GM19025 (cell line): ENCODE measurements around the gene IGSF9.

ENCODE experiments used
- ATAC-seq: cut with Tn5 transposase; IDR thresholded peaks from one replicate; pipeline ENCODE4 v1.9.1; 2021; ENCODE audit warnings: mild to moderate bottlenecking, low read depth, moderate library complexity; ENCODE audit not compliant: unreplicated experiment

IGSF9 gene

DNA sequence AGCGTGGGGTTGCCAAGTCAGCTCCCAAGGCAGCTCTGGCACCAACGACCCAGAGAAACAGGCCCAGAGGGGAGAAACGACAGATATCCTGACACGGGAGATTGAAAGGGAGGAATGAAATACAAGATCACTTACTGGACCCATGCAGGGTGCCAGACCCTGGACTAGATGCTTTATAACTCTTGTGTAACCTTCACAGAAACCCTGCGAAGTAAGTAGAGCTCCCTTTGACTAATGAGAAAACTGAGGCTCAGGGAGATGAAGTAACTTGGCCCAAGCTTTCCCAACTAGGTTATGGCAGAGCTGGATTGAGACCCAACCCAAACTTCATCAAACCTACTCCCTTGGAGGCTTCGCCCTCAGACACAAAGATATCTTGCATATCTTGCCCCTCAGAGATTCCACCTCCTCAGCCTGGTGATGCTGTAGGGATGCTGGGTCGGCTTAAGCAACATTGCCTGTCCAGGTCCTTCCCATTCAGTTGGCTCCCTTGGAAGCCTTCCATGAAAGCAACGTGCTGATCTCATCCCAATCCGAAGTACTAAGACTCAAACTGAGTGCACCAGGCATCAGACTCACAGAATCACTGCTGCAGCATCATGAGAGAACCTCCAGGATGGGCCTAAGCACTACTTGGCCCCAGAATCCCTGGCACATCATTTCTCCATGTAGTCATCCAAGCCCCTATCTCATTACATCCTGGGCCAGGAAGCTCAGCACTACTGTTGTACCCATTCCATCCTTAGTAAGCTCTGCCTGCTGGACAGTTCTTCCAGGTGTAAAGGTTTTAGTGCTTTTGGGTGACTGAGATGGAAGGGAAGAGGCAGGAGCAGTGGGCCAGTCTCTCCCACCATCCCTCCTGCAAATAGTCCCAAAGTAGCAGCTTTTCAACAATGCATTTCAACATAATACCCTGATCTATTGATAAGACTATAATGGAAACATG lies 1.1 kb upstream of the IGSF9 start:
- no peak for ATAC-seq

DNA sequence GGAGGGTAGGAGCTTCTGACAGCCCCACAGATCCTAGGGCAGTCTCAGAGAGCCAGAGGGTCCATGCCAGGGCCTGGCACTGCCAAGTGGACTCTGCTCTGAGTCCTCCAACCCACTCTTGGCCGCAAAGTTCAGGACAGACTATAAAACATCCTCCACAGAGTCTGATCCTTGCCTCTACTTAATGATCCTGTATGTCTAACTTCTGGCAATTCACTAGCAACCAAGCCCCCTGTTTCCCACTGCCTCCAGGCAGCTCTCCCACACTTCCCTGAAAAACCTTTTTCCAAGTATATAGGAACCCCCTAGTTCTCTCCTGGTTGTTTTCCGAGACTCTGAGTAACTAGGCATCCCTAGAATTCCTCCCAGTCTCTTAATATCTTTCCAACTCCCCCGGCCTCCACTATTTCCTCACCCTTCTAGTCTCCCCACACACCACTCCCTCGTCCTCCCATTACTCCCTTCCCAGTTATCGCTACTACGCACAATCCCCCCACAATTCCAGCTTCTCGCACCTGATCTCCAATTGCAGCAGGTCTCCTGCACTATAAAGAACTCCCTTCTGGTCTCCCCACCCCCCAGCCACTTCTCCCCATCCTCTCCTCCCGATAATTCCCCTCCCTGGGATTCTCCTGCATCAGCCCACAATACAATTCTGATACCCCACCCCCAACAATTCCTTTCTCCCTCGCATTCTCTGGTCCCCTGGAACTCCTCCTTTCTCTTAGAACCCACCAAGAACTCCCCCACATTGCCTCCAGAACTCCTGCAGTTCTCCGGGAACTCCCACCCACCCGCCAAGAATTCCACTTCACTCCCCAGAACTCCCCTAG lies 574 bp downstream of the IGSF9 start:
- ATAC-seq = no peak

DNA sequence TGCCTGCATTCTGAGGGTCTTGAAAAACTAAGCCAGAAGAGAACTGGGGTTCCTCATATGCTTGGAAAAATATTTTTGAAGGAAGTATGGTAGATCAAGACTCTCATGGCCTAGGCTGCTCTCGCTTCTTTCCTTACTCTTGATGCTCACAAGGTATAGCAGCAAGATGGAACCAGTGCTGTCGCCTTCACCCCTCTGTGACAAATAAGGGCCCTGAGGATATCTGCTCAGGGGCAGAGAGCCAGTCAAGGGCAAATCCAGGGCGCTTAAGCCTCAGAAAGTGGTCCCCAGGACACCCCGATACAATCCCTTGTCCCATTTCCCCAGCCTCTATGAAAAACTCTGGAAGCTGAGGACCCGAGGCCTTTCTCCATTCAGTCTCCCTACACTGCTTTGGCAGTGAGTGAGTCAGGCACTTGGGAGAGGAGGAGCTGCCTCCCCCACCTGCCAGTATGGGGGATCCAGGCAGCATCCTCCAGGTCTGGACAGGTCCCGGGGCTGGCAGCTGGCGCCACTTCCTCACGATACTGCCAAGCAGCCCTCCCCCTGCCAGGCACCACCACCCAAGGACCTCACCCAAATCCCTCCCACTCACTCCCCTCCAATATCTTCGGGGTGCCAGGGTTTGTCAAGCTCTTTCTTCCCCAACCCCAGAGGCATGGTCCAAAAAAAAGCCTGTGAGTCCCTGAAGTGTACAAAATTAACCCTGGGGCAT lies 1.3 kb downstream of the IGSF9 start:
- no peak for ATAC-seq

DNA sequence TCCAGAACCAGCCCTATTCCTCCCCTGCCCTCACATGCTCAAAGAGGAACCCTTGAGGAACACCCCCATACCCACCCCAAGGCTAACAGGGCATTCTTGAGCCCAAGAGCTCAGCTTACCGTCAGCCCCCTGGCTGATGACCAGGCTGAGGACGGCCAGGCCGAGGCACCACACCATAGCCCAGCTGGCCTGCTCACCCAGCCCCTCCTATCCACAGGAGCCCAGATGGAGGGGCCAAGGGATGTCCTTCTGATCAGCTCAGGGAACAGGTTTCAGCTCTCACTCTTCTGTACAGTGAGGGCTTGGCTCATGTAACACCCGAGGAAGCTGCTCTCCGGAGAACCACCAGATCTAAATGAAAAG lies 2.2 kb downstream of the IGSF9 start:
- no peak for ATAC-seq

DNA sequence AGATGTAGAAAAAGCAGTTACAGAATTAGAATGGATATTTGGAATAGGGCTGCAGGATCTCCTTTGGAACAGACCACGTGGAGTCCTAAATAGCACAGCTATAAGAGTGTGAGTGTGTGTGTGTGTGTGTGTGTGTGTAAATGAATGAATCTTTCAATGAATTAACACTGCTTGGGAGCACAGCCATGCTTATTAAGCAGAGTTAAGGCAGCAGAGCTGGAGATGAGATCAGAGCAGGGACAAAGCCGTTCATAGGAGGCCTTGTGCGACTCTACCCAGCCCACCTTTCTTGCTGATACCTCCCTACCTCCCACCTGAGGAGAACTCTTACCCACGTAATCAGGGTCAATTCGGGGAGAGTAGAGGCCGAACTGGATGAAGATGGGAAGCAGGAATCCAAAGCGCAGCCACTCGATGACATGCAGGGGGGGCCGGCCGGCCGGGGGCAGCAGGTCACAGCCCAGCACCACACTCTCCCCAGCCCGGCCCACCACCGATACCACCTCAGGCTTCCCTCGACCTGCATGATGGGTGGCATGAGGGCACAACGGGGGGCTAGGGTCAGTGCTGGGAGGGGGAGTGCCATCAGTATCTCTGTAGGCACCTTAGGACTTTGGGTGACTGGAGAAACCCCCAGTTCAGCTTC lies 2.7 kb downstream of the IGSF9 start:
- no peak for ATAC-seq

DNA sequence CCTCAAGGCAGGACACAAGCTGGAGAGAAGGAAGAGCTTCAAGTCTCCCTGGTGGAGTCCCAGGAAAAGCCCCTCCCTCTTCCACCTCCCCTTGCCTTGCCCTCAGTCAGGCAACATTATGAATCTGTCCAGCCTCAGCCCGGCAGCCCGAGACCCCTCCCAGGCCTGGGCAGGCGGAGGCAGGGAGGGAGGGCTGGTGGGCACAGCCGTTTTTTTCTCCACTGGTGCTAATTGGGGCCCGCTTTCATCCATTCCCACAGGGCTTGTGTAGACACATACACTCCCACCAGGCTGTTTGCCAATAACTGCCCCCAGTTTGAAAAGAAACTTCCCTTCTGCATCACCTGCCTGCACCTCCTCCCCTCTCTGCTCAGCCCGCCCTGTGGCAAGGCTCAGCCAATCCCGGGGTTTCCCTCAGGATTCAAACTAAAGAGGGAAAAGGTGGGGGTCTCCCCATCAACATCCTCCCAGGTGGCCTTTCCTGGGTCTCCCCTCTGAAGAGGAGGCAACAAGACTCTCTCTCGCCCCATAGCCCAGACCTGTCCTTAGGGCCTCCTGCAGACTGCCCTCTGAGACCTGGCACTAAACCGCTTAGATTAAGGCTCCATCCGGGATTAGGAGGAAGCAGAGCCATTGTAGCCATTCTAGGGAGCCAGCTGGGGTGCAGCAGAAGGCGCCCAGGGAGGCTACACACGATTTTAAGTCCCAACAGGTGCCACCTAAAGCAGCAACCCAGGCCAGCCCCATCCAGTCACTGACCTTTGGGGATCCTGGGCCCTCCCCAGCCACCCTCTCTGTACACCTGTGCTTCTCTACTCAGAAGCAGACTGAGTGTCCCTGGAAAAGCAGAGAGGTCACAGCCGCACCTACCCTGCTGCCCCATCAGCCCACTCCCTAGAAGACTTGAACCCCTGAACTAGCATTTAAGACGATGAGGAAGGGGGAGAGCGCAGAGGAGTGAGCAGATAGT lies 3.5 kb downstream of the IGSF9 start:
- ATAC-seq = no peak

DNA sequence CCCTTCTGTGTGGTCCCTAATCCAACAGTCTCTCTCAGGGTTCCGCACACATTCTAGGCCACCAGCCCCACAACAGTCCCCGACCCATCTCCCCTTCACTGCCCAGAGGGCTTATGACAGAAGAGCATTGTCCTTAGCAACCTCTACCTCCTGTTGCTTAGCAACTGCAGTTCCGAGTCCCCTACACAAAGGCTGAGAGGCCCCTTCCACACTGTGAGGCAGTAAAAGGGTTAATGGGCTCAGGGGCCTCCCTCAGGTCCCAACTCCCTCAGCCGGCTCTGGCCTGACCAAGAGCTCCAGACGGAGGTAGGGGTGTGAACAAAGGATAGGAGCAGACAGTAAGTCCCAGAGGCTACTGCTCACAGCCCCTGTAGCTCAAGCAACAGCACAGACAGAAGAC lies 4.3 kb downstream of the IGSF9 start:
- ATAC-seq = no peak

DNA sequence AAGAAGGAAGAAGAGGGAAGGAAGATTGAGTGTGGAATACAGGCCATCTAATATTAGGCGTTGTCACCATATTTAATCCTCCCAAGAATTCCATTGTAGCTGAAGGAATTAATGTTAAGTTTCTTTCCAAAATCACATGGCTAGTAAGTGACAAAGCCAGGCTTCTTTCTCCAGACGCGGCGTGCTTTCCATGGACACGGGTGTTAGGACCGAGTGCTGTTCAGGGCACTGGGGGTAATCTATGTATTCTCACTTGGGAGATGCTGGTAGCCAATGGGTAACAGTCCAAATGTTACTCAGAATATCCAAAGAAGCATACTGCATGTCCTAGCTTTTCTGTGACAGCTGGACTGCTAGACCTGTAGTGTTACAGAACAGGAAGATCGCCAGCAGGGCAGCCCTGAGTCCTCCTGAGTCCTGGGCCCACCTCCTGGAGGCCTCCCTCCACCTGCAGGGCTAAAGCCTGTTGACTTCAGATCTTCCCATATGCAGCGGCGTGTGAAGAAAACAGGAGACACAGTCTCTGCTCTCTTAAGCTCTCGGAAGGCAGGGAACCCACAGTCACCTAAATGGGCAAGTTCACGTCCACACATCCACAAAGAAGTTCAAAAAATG lies 5.3 kb downstream of the IGSF9 start:
- no peak for ATAC-seq

DNA sequence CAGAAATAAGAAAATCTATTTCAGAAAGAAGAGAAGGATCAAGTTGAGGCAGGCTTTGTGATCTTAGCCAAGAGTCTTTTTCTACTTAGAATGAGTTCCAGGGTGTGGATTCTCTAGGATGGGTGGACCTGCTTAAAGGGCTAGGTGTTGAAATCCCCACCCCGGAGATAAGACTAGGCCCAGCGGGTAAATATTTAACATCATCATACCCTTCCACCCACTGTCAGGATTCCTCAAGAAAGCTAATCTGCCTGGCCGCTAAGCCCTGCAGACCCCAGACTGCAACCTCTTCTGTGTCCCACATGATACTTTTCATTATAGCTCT lies 5.8 kb downstream of the IGSF9 start:
- no peak for ATAC-seq

DNA sequence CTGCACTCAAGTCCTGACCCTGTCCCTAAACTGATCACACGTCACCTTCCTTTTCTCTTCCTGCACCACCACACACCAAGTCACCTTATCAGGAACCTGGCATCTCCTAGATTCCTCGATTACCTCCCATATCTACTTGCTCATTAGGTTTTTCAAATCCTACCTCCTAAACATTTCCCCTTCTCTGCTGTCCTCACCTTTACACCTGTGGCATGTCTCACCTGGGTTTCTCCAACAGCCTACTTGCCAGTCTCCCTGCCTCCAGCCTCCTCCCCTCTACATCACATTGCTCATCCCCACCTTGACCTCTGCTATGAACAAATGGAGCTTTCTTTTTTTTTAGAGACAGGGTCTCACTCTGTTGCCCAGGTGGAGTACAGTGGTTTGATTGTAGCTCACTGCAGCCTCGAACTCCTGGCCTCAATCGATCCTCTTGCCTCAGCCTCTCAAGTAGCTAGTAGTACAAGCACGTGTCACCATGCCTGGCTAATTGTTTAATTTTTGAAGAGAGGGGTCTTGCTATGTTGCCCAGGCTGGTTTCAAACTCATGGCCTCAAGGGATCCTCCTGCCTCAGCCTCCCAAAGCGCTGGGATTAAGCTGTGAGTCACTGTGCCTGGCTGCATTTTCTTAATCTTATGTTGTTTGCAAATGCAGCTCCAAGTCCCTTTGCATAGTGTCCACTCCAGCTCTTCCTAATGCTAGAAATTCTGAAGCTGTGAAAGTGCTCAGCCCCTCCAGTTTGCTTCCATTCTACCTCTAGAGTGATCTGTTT lies 6.3 kb downstream of the IGSF9 start:
- ATAC-seq = no peak

DNA sequence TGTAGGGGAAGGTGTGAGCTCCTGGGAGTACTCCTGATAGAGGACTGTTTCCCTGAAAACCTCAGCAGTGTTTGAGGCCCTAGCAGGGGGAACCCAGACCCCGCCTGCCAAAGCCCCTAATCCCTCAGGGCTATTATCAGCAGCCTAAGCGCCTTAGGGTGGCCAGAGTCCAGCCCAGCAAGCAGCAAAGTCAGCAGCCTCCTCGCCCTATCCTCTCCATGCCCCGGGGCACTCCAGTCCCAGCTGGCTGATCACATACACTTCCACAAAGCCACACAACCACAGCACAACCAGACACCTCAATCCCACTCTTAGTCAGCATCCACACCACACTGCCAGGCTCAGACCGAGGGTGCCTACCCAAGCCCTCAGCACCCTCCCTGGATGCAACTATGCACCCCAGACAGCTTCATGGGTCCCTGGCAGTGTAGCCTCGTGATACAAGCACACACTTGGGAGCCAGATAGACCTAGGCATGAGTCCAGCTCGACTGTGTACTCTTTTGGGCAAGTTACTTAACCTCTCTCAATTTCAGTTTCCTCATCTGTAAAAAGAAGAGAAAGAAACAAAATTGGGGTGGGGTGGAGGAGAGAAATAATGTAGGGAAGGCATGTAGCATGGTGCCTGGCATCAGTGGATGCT lies 7.1 kb downstream of the IGSF9 start:
- no peak for ATAC-seq

DNA sequence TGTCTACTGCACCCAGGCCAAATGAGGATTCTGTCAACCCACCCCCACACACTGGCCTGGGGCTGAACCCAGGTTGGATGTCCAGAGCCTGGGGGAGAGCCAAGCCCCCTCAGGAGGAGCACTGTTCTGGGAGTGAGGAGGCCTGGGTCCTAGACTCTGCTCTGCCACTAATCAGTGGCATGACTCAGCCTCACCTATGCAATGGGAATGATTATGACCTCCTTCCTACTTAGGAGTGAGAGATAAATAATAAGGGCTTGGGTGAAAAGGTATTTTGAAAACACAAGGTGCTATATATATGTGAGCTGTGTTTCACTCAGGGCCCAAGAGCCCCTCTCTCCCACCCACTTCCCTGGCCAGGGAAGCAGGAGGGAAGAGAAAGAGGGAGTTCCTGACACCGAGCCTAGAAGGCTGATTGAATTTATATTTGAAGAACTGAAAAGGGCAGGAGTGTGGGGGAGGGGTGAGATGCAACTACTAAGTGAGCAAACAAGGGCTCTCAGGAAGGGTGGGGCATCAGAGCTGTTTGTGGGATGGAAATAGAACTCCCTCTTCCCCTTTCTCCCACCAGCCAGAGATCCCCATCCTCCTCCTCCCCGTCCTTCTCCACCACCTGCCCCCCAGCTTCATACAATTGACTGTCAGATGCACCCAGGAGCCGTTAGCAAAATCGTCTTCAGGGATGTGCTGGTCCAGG lies 8.2 kb downstream of the IGSF9 start:
- ATAC-seq = no peak

DNA sequence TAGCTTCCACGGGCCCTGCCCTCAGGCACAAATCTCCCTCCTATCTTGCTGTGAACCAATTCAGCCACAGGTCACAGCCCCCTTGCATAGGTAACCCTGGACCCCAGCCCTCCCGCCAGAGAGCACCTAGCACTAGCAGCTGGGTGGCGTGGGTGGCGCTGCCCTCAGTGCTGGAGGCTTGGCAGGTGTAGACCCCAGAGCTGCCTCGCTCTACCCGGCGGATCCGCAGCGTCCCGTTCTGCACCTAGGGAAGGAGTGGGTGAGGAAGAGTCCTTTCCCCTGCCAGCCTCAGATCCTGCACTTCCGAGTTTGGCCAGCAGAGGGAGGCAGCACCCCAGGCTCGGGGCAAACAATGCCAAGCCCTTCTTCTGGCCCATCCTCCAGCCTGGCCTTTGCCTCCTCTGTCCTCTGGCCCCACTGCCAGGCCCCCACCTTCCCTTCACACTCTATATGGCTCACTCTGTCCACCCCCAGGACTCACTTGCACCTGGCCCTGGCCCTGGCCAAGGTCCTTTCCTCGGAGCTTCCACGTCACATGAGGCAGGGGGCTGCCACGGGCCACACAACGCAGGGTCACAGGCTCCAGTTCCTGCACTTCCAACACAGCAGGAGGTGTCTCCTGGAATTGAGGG lies 9.0 kb downstream of the IGSF9 start:
- no peak for ATAC-seq

DNA sequence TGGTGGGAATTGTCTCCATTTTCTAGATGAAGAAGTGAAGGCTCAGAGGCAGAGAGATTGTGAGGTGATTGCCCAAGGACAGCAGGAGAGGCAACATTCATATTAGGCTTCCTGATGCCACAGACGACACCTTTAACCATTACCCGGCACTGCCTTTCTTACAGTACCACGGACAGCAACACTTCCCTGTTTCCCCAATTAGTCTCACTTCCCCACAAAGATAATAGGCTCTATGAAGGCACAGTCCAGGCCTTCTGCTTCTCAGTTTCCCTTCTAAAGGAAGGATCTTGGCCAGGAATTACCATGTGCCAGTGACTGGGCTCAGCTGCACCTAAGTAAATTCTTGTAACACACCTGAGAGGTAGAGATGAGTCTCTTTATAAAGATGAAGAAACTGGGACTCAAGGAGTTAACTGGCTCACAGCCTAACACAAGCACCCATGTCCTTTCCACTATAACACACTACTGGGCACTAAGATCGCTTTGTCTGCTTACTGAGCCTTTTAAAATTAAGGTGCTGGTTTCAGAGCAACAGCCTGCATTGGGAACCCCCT lies 9.6 kb downstream of the IGSF9 start:
- ATAC-seq = no peak

DNA sequence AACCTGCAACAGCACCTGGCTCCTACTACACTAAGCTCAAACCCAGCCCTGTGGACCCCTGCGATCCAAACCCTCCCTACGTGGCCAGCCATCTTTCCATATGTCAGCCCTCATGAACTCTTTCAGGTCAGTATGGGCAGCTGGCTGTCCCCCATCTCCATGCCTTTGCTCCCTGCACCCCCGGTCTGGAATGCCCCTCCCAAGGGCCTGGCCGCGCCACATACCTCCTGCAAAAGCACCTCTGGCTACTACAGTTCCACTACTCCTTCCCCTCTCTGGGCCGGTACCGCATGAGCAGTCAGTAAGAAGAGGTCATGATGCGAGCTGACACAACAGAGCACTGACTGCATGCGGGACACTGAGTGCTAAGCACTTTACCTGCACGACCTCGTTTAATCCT lies 10.1 kb downstream of the IGSF9 start:
- no peak for ATAC-seq

DNA sequence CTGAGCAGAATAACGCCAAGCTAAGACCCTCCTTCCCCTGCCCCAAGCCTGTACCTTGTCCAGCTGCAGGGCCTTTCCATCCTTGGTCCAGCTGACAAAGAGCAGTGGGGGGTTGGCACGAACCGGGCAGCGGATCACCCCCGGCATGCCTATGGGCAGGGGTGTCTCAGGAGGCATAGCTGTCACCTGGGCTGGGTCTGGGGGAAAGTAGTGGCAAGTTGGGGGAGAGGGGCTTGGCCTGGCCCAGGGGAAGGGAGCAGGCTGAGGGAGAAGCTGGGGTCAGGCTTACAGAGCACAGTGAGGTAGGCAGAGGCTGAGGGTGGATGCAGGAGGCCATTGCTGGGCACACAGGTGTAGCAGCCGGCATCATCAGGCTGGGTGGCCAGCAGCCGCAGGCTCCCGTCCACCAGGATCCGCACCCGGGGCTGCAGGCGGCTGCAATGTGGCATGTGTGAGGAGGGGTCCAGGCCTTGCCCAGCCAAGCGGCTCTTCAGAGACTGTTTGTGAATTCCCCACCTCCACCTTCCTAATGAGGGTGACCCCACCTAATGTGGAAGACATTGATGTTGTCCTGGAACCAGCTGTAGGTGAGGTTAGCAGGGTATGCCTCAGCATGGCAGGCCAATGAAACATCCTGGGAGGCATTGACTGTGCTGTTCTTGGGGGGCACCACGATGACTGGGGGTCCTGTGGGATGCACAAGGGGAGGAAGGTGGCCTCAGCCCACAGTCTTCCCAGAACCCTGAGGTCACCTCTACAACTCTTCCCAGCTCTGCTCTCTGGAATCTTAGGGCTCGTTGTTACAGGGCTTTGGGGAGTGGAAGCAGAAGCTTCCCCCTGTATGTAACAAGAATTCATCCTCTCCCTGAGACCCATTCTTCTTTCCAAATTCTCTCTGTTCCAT lies 11.0 kb downstream of the IGSF9 start:
- no peak for ATAC-seq
